B cell (primary cell): ENCODE data around the gene HHLA2. TPM values are rescaled to one million over a fixed set of nuclear protein-coding genes. Genes with fewer than 3 reads are reported as not detected.
A peak's percentile ranks its signal among the peaks of the same experiment; 100 is the strongest.

Source experiments
- ATAC-seq: fragments of 200-7000 bp; cut with Tn5 transposase; one replicate; pipeline ENCODE4 v1.10.0; 2021; ENCODE audit warnings: low read depth, mild to moderate bottlenecking, moderate number of reproducible peaks, moderate library complexity
- CTCF ChIA-PET: fragments of 350-600 bp; sonication (Branson Sonifier 250); formaldehyde crosslinking; loops from one replicate; lab custom pipeline; 2021; ENCODE audit warnings: antibody characterized with exemption, inconsistent platforms; lab: Charles Lee
- POLR2A ChIA-PET: fragments of 350-600 bp; sonication (Branson Sonifier 250); formaldehyde crosslinking; loops from one replicate; lab custom pipeline; 2021; ENCODE audit warnings: antibody characterized with exemption; lab: Charles Lee
- DNase-seq: peaks from one replicate; pipeline ENCODE4 v3.0.0; 2013
- H2AFZ ChIP-seq: 2 replicates; pipeline ENCODE4 v1.6.1; 2012; ENCODE audit warnings: mild to moderate bottlenecking, low read depth, low read length; ENCODE audit not compliant: insufficient read depth, poor library complexity, severe bottlenecking
- H3K27ac ChIP-seq, 2 donors: 1 replicate in 1 of 2; 2 replicates in 1 of 2; pipeline ENCODE4 v1.5.1; 2012 to 2013; ENCODE audit warnings: low read length in 2 of 2, mild to moderate bottlenecking in 2 of 2, moderate library complexity in 1 of 2
- H3K27me3 ChIP-seq, 4 experiments: fragments of 200-600 bp in 1 of 4; sonication (generic) in 1 of 4; replicated peaks in 1 of 4; 1 replicate in 2 of 4; 2 replicates in 2 of 4; pipeline versions ENCODE4 v1.6.1 to v1.7.0; 2013 to 2016; ENCODE audit warnings: low read length in 3 of 4, mild to moderate bottlenecking in 2 of 4, mixed read lengths in 1 of 4, moderate library complexity in 1 of 4; ENCODE audit not compliant: insufficient read depth in 4 of 4, control insufficient read depth in 3 of 4; ENCODE audit errors: control extremely low read depth in 1 of 4
- H3K36me3 ChIP-seq, 2 experiments: replicated peaks in 1 of 2; 1 replicate in 1 of 2; 2 replicates in 1 of 2; pipeline versions ENCODE4 v1.6.1 to v1.7.1; 2013; ENCODE audit warnings: low read length in 1 of 2; ENCODE audit not compliant: insufficient read depth in 2 of 2, control insufficient read depth in 1 of 2; ENCODE audit errors: control extremely low read depth in 1 of 2, extremely low read depth in 1 of 2
- H3K4me1 ChIP-seq, 2 donors: fragments of 200-600 bp in 1 of 2; sonication (generic) in 1 of 2; 1 replicate in 1 of 2; 2 replicates in 1 of 2; pipeline versions ENCODE4 v1.5.1 to v1.6.1; 2013 to 2017; ENCODE audit warnings: low read length in 2 of 2; ENCODE audit not compliant: control insufficient read depth in 2 of 2, insufficient read depth in 2 of 2
- H3K4me2 ChIP-seq: replicated peaks from 2 replicates; pipeline ENCODE3; 2012; ENCODE audit warnings: mild to moderate bottlenecking, low read depth, low read length; ENCODE audit not compliant: poor library complexity, severe bottlenecking
- H3K4me3 ChIP-seq, 5 experiments: fragments of 200-600 bp in 1 of 5; sonication (generic) in 1 of 5; 1 replicate in 3 of 5; 2 replicates in 2 of 5; pipeline versions ENCODE4 v1.5.1 to v1.7.0; 2011 to 2016; ENCODE audit warnings: low read length in 4 of 5, mild to moderate bottlenecking in 4 of 5, low read depth in 2 of 5, control low read depth in 1 of 5, moderate library complexity in 1 of 5; ENCODE audit not compliant: insufficient read depth in 1 of 5; ENCODE audit errors: control extremely low read depth in 1 of 5, extremely low read depth in 1 of 5
- H3K79me2 ChIP-seq: fragments of 200-600 bp; sonication (generic); one replicate; pipeline ENCODE4 v1.6.0; 2016; ENCODE audit warnings: low read length; ENCODE audit not compliant: control insufficient read depth, insufficient read depth
- H3K9ac ChIP-seq: fragments of 200-600 bp; sonication (generic); 2 replicates; pipeline ENCODE4 v1.6.1; 2017; ENCODE audit warnings: mild to moderate bottlenecking, low read length, moderate library complexity
- H3K9me3 ChIP-seq, 3 donors: one replicate each; pipeline versions ENCODE4 v1.6.1 to v1.7.1; 2013; ENCODE audit warnings: low read length in 2 of 3; ENCODE audit not compliant: control insufficient read depth in 2 of 3, insufficient read depth in 1 of 3; ENCODE audit errors: control extremely low read depth in 1 of 3
- H4K20me1 ChIP-seq: 2 replicates; pipeline ENCODE4 v1.6.0; 2012; ENCODE audit warnings: mild to moderate bottlenecking, low read length; ENCODE audit not compliant: insufficient read depth, control insufficient read depth, poor library complexity, severe bottlenecking
- H3K27ac Mint-ChIP-seq: one replicate; pipeline ENCODE4 v1.8.0; 2021; ENCODE audit warnings: mixed read lengths
- H3K27me3 Mint-ChIP-seq: one replicate; pipeline ENCODE4 v1.8.0; 2021; ENCODE audit warnings: mixed read lengths
- H3K4me1 Mint-ChIP-seq: one replicate; pipeline ENCODE4 v1.8.0; 2021; ENCODE audit warnings: mixed read lengths
- H3K4me3 Mint-ChIP-seq: one replicate; pipeline ENCODE4 v1.8.0; 2021; ENCODE audit warnings: mixed read lengths
- H3K9me3 Mint-ChIP-seq: one replicate; pipeline ENCODE4 v1.8.0; 2022; ENCODE audit warnings: mixed read lengths; ENCODE audit not compliant: insufficient read depth
- CTCF ChIP-seq: fragments of 200-600 bp; IDR thresholded peaks from one replicate; pipeline ENCODE4 v1.8.0; 2022; ENCODE audit warnings: antibody characterized with exemption, mild to moderate bottlenecking
- EZH2 ChIP-seq: IDR thresholded peaks from 2 replicates; pipeline ENCODE4 v1.6.1; 2012; ENCODE audit warnings: borderline replicate concordance, low read depth, mild to moderate bottlenecking, moderate library complexity, low read length; ENCODE audit not compliant: insufficient read depth, poor library complexity, severe bottlenecking
- WGBS: methylation state at CpG from one replicate; pipeline ENCODE4 v1.1.5; 2013; ENCODE audit warnings: missing lambda C conversion rate; ENCODE audit not compliant: insufficient coverage; 5-methylcytosine and 5-hydroxymethylcytosine counted together
- intact Hi-C: fragments of 100-400 bp; cut with micrococcal nuclease; formaldehyde crosslinking; loops from one replicate; pipeline ENCODE4 v1.10.0; 2022
- polyA plus RNA-seq: library from polyadenylated mRNA; depleted of rRNA; stranded (reverse); fragments of >200 nt; gene quantifications from 2 replicates; pipeline ENCODE4 v1.2.3, GENCODE V29; 2012
- total RNA-seq, 2 donors: library from RNA; stranded (reverse); fragments of 120-200 nt in 1 of 2; gene quantifications; 1 replicate in 1 of 2; 2 replicates in 1 of 2; pipeline versions ENCODE4 v1.2.3 to v1.2.4, GENCODE V29; 2013 to 2022

HHLA2 gene
- total and polyA plus RNA-seq, 2 donors (not counting 1 experiment from before 2014, with no cell fraction given) = 0.84 TPM

- ChIA-PET CTCF (interaction anchor here (0.6 to 1.6 kb wide), 5 partner anchors 17 to 1104 kb away, joined by 3 to 4 read pairs (median 4); no protein-coding TSS in a partner anchor), POLR2A (interaction anchor here (0.5 kb wide), 1 partner anchor 907 kb away, joined by 3 read pairs; no protein-coding TSS in a partner anchor)
- DNase-seq = no peak
- H3K27me3 Mint-ChIP-seq = no peaks in the 10 kb centered on the region
- Histone ChIP-seq H3K36me3 (no peaks in the 10 kb centered on the region), H3K4me1 (peaks cover 26 to 27% of the 10 kb centered on the region in 2 donors), H3K79me2 (no peaks in the 10 kb centered on the region), H3K27ac (peak overlapping the region in 1 of 2 donors; percentile 49), H3K9me3 (no peaks in the 10 kb centered on the region), H3K4me2 (peak overlapping the region; percentile 1), H2AFZ (no peak overlapping the region), H3K9ac (no peak overlapping the region), H4K20me1 (no peaks in the 10 kb centered on the region), H3K4me3 (no peak overlapping the region), H3K27me3 (no peaks in the 10 kb centered on the region)
- intact Hi-C loops = loop anchor here (1.0 to 10.0 kb wide), 5 partner anchors 180 to 734 kb away; partner anchors contain the start of genes CIP2A and DZIP3
- no peak overlapping the region for H3K4me3 Mint-ChIP-seq
- peaks cover 31% of the 10 kb centered on the region for H3K4me1 Mint-ChIP-seq
- no peak for ATAC-seq
- WGBS = 95% methylated on average over 3 of the region's 7 CpGs
- H3K9me3 Mint-ChIP-seq = no peaks in the 10 kb centered on the region
- TF ChIP-seq CTCF = no peak
- no peak for TF ChIP-seq EZH2
- H3K27ac Mint-ChIP-seq = peak overlapping the region; percentile 82
Measured at GRCh38 chr3:108408883-108409799, 112.8 kb downstream of the HHLA2 start.

- Histone ChIP-seq H3K27ac (no peak overlapping the region), H3K9me3 (no peaks in the 10 kb centered on the region), H3K4me2 (no peak overlapping the region), H3K27me3 (no peaks in the 10 kb centered on the region), H3K36me3 (no peaks in the 10 kb centered on the region), H2AFZ (no peak overlapping the region), H4K20me1 (no peaks in the 10 kb centered on the region), H3K9ac (no peak overlapping the region), H3K4me1 (peaks cover 26 to 27% of the 10 kb centered on the region in 2 donors), H3K79me2 (no peaks in the 10 kb centered on the region), H3K4me3 (no peak overlapping the region)
- ATAC-seq = no peak
- H3K27me3 Mint-ChIP-seq = no peaks in the 10 kb centered on the region
- TF ChIP-seq EZH2 (no peak), CTCF (no peak)
- POLR2A ChIA-PET = no interaction called here
- no peak overlapping the region for H3K27ac Mint-ChIP-seq
- intact Hi-C loops = loop anchor here (5.0 to 10.0 kb wide), 3 partner anchors 347 to 735 kb away; no protein-coding TSS in a partner anchor
- no peak overlapping the region for H3K4me3 Mint-ChIP-seq
- CTCF ChIA-PET = interaction anchor here (1.3 to 1.6 kb wide), 2 partner anchors 17 to 68 kb away, joined by 4 read pairs; no protein-coding TSS in a partner anchor
- no peak for DNase-seq
- peaks cover 31% of the 10 kb centered on the region for H3K4me1 Mint-ChIP-seq
- 92% methylated on average over 3 of the region's 4 CpGs for WGBS
- no peaks in the 10 kb centered on the region for H3K9me3 Mint-ChIP-seq
Measured at GRCh38 chr3:108409800-108410178, 113.4 kb downstream of the HHLA2 start.
